Astrocyte of the cerebellum (primary cell): ENCODE data around the gene VTI1A.

Experiments used
- DNase-seq: peaks from one replicate; pipeline ENCODE4 v3.0.0-alpha.2; 2011; ENCODE audit warnings: low read depth
- H3K4me3 ChIP-seq: 2 replicates; pipeline ENCODE4 v1.5.1; 2011; ENCODE audit warnings: mild to moderate bottlenecking, low read depth, low read length, moderate library complexity
- in situ Hi-C: cut with HindIII; loops from 2 replicates; pipeline ENCODE4 v1.10.0; 2017; ENCODE audit warnings: low sequenced_read_pairs
- TF ChIP-seq, protein P1 (sequence below): IDR thresholded peaks from 2 replicates; pipeline ENCODE4 v1.5.1; 2012; ENCODE audit warnings: low read length, low read depth, moderate library complexity, mild to moderate bottlenecking; ENCODE audit errors: missing control alignments

Gene VTI1A

GRCh38 chr10:112732277-112732921 lies 285.4 kb downstream of the VTI1A start:
- in situ Hi-C loops = no loop called here
- DNase-seq = no peak
- H3K4me3 ChIP-seq = no peak overlapping the region
- TF ChIP-seq, protein P1, sequence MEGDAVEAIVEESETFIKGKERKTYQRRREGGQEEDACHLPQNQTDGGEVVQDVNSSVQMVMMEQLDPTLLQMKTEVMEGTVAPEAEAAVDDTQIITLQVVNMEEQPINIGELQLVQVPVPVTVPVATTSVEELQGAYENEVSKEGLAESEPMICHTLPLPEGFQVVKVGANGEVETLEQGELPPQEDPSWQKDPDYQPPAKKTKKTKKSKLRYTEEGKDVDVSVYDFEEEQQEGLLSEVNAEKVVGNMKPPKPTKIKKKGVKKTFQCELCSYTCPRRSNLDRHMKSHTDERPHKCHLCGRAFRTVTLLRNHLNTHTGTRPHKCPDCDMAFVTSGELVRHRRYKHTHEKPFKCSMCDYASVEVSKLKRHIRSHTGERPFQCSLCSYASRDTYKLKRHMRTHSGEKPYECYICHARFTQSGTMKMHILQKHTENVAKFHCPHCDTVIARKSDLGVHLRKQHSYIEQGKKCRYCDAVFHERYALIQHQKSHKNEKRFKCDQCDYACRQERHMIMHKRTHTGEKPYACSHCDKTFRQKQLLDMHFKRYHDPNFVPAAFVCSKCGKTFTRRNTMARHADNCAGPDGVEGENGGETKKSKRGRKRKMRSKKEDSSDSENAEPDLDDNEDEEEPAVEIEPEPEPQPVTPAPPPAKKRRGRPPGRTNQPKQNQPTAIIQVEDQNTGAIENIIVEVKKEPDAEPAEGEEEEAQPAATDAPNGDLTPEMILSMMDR = no peak

DNA sequence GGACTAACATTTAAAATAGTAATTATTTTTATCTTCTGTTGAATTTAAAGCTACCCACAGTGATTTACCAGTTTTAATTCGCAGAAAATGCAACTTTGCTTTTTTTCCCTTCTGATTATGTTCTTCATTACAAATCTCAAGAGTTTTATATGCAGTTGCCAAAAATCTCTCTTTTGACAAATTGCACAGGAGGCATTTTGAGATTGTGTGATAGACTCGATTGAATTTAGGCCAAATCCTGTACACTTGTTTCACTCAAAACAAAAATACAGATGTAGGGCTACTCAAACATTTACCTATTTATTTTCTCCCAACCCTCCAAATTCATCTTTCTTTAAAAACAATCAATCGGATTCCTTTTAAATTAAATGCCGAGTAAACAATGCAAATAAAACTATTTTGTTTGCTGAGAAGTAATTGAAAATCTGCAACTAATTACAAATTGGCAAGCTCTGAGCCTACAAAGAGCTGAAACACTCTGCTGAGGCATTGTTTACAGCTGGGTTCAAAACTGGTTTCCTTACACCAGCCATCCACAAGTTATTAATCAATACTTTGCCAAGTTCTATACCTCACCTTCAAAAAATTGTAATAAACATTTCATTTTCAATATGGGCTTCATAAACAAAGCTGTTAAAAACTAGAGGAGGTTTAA lies 288.2 kb downstream of the VTI1A start:
- TF ChIP-seq, protein P1 = no peak
- in situ Hi-C loops = no loop called here
- no peak overlapping the region for H3K4me3 ChIP-seq
- no peak for DNase-seq

DNA sequence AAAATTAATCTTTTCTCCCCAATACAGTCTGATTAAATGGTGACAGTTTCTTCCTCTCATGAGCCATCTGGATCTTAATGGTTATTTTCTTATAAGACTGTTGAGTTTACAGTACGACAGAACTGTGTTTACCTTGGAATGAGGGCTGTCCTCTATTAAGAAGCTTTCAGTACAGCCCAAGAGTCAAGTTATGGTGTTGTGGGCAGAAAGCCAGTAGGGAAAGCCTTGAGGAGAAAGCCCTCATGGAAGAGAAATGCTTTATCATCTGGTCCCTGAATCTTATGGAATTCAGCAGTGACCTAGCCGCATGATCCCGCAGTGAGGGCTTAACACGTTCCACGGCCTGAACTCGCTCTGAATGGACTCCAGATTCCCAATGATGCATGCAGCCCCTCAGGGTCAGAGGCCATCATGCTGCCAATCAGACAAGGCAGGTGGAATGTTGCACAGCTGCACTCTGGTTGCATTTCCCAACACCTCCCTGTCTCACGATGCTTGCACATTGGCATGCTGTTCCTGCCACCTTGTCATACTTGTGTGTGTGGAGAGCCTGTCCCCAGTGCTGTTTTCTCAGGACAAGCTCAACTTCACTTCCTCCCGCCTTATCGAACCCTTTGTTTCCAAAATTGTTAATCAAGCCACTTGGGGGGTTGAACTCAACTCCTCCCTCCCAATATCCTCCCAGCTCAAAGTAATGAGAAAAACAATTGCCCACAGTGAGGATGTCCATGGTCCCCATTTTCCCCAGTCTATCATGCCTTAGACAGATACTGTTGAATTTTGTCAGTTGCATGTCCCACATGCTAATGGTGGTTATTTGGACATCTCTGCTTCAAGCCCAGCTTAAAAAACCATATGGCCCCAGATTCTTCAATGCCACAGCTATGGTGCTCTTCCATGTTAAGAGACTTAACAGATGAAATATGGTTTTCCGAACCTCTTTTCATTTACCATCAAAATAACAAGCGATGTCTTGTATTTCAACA lies 291.9 kb downstream of the VTI1A start:
- no peak for DNase-seq
- H3K4me3 ChIP-seq = no peak overlapping the region
- TF ChIP-seq, protein P1 = no peak
- in situ Hi-C loops = no loop called here

DNA sequence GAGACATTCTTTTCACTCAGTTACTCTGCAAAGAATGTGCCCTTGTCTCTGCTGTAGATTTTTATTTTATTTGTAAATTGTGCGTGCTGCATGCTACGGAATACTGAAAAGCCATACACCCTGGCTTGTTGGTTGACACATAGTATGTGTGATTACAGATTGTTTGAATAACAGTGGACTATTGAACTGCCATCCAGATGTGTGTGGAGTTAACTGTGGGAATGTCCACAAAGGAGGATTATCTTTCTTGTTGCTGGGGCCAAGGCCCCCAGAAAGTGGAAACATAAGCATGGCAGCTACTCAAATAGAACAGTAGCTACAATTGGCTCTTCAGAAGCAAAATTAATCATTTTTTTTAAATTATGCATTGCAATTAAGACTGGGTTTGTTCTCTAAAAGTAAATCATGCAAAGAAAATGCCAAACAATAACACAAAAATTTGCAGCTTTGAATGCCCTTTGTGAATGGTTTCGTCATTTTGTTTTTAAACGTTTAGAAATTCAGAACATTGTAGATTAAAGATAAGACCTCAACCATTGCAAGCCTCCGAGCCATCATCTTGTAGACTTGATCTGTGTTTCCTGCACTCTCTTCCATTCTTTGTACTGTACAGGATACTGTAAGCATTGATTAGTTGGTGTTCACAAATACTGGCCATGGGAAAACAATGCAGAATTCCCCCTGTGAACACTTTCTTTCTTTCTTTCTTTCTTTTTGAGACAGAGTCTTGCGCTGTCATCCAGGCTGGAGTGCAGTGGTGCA lies 292.8 kb downstream of the VTI1A start:
- DNase-seq = no peak
- in situ Hi-C loops = no loop called here
- TF ChIP-seq, protein P1 = no peak
- no peak overlapping the region for H3K4me3 ChIP-seq

- TF ChIP-seq, protein P1 = no peak
- in situ Hi-C loops = no loop called here
- no peak overlapping the region for H3K4me3 ChIP-seq
- DNase-seq = no peak
Observed at GRCh38 chr10:112741830-112742402, 294.9 kb downstream of the VTI1A start.
